Osteoblast (primary cell): ENCODE measurements around the gene VWA5B2. TPM values are rescaled to one million over a fixed set of nuclear protein-coding genes. Genes with fewer than 3 reads are reported as not detected.

Experiments used
- DNase-seq: peaks from one replicate; pipeline ENCODE4 v3.0.0; 2011; ENCODE audit warnings: low spot score, mixed read lengths; ENCODE audit not compliant: insufficient read length; ENCODE audit errors: missing footprints
- H2AFZ ChIP-seq: 2 replicates; pipeline ENCODE4 v1.6.0; 2011; ENCODE audit warnings: mild to moderate bottlenecking, low read length
- H3K27ac ChIP-seq: 2 replicates; pipeline ENCODE4 v1.5.1; 2011; ENCODE audit warnings: mild to moderate bottlenecking, low read depth, low read length, moderate library complexity
- H3K27me3 ChIP-seq: 2 replicates; pipeline ENCODE4 v1.6.0; 2012; ENCODE audit warnings: mild to moderate bottlenecking, control low read depth, inconsistent platforms, low read length, moderate library complexity; ENCODE audit not compliant: insufficient read depth
- H3K36me3 ChIP-seq: 2 replicates; pipeline ENCODE4 v1.5.1; 2011; ENCODE audit warnings: mild to moderate bottlenecking, low read length, control low read depth, moderate library complexity; ENCODE audit not compliant: insufficient read depth
- H3K4me1 ChIP-seq: 2 replicates; pipeline ENCODE4 v1.5.1; 2011; ENCODE audit warnings: mild to moderate bottlenecking, low read length, control low read depth, moderate library complexity; ENCODE audit not compliant: insufficient read depth
- H3K4me2 ChIP-seq: 2 replicates; pipeline ENCODE4 v1.6.0; 2011; ENCODE audit warnings: mild to moderate bottlenecking, low read length; ENCODE audit not compliant: insufficient read depth
- H3K4me3 ChIP-seq: fragments of 200-600 bp; sonication (generic); 3 replicates; pipeline ENCODE4 v1.5.1; 2012; ENCODE audit warnings: mild to moderate bottlenecking, low read length, inconsistent platforms; ENCODE audit not compliant: insufficient read depth
- H3K79me2 ChIP-seq: 2 replicates; pipeline ENCODE4 v1.6.0; 2012; ENCODE audit warnings: mild to moderate bottlenecking, low read length, control low read depth, inconsistent platforms; ENCODE audit not compliant: insufficient read depth
- H3K9me3 ChIP-seq: 2 replicates; pipeline ENCODE4 v1.5.1; 2011; ENCODE audit warnings: low read depth, low read length, control low read depth
- H4K20me1 ChIP-seq: 2 replicates; pipeline ENCODE4 v1.6.0; 2012; ENCODE audit warnings: mild to moderate bottlenecking, low read length, control low read depth; ENCODE audit not compliant: insufficient read depth
- total RNA-seq: library from RNA; depleted of rRNA; stranded (reverse); fragments of >200 nt; gene quantifications from 2 replicates; pipeline ENCODE4 v1.2.3, GENCODE V29; 2012
- TF ChIP-seq, protein P1 (sequence below): IDR thresholded peaks from 2 replicates; pipeline ENCODE4 v1.5.1; 2011; ENCODE audit warnings: mild to moderate bottlenecking, low read depth, low read length, moderate library complexity; ENCODE audit errors: extremely low read depth

VWA5B2 gene
- total RNA-seq, 1 donor: not detected

GRCh38 chr3:184228376-184229137 lies 828 bp upstream of the VWA5B2 start:
- TF ChIP-seq, protein P1, sequence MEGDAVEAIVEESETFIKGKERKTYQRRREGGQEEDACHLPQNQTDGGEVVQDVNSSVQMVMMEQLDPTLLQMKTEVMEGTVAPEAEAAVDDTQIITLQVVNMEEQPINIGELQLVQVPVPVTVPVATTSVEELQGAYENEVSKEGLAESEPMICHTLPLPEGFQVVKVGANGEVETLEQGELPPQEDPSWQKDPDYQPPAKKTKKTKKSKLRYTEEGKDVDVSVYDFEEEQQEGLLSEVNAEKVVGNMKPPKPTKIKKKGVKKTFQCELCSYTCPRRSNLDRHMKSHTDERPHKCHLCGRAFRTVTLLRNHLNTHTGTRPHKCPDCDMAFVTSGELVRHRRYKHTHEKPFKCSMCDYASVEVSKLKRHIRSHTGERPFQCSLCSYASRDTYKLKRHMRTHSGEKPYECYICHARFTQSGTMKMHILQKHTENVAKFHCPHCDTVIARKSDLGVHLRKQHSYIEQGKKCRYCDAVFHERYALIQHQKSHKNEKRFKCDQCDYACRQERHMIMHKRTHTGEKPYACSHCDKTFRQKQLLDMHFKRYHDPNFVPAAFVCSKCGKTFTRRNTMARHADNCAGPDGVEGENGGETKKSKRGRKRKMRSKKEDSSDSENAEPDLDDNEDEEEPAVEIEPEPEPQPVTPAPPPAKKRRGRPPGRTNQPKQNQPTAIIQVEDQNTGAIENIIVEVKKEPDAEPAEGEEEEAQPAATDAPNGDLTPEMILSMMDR: no peak
- H3K27ac ChIP-seq: no peak overlapping the region
- no peak overlapping the region for H3K4me3 ChIP-seq
- H2AFZ ChIP-seq: no peak overlapping the region
- H3K4me2 ChIP-seq: no peak overlapping the region
- H3K36me3 ChIP-seq: no peaks in the 10 kb centered on the region
- no peaks in the 10 kb centered on the region for H3K4me1 ChIP-seq
- no peak for DNase-seq
- H3K79me2 ChIP-seq: no peaks in the 10 kb centered on the region
- H4K20me1 ChIP-seq: no peaks in the 10 kb centered on the region
- H3K27me3 ChIP-seq: peaks cover 62% of the 10 kb centered on the region
- no peaks in the 10 kb centered on the region for H3K9me3 ChIP-seq

GRCh38 chr3:184230081-184230602 lies 757 bp downstream of the VWA5B2 start:
- no peak overlapping the region for H2AFZ ChIP-seq
- no peaks in the 10 kb centered on the region for H3K36me3 ChIP-seq
- H3K79me2 ChIP-seq: no peaks in the 10 kb centered on the region
- H3K4me2 ChIP-seq: no peak overlapping the region
- TF ChIP-seq, protein P1: no peak
- H3K27me3 ChIP-seq: peaks cover 65% of the 10 kb centered on the region
- no peaks in the 10 kb centered on the region for H4K20me1 ChIP-seq
- no peak overlapping the region for H3K27ac ChIP-seq
- no peaks in the 10 kb centered on the region for H3K4me1 ChIP-seq
- no peak overlapping the region for H3K4me3 ChIP-seq
- DNase-seq: peak; percentile 78
- no peaks in the 10 kb centered on the region for H3K9me3 ChIP-seq

GRCh38 chr3:184230603-184231528 lies 1.5 kb downstream of the VWA5B2 start:
- no peak overlapping the region for H3K4me3 ChIP-seq
- no peak overlapping the region for H3K4me2 ChIP-seq
- no peaks in the 10 kb centered on the region for H3K4me1 ChIP-seq
- peak; percentile 88 for DNase-seq
- no peak overlapping the region for H2AFZ ChIP-seq
- no peak overlapping the region for H3K27ac ChIP-seq
- peaks cover 65% of the 10 kb centered on the region for H3K27me3 ChIP-seq
- TF ChIP-seq, protein P1: no peak
- H3K36me3 ChIP-seq: no peaks in the 10 kb centered on the region
- H4K20me1 ChIP-seq: no peaks in the 10 kb centered on the region
- no peaks in the 10 kb centered on the region for H3K9me3 ChIP-seq
- no peaks in the 10 kb centered on the region for H3K79me2 ChIP-seq
